Fibroblast of lung (primary cell): ENCODE results near the gene SH3BP2.

ENCODE experiments used
- EZH2 ChIP-seq: IDR thresholded peaks from 2 replicates; pipeline ENCODE4 v1.5.1; 2012; ENCODE audit warnings: low read length, control low read depth, mild to moderate bottlenecking; ENCODE audit errors: missing control alignments
- TF ChIP-seq, protein P1 (sequence below), 2 donors: IDR thresholded peaks in 1 of 2; conservative IDR thresholded peaks in 1 of 2; 1 replicate in 1 of 2; 2 replicates in 1 of 2; pipeline ENCODE4 v1.5.1; 2011 to 2012; ENCODE audit warnings: low read length in 2 of 2, control low read depth in 1 of 2, inconsistent platforms in 1 of 2, low read depth in 1 of 2, mild to moderate bottlenecking in 1 of 2

DNA sequence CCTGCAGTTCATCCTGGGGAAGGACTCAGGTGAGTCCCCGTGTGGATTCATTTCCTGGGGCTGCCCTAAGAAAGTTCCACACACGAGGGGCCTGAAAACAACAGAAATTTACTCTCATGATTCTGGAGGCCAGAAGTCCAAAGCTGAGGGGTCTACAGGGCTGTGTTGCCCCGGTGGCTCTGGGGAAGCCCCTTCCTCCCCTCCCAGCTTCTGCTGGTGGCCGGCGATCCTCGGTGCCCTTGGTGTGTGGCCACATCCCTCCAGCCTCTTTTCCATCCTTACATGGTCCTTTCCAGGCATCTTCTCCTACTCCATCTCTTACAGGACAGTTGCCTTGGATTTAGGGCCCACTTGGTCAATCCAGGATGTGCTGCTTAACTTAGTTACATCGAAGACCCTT, 15.1 kb downstream of the SH3BP2 start:
- TF ChIP-seq, protein P1, sequence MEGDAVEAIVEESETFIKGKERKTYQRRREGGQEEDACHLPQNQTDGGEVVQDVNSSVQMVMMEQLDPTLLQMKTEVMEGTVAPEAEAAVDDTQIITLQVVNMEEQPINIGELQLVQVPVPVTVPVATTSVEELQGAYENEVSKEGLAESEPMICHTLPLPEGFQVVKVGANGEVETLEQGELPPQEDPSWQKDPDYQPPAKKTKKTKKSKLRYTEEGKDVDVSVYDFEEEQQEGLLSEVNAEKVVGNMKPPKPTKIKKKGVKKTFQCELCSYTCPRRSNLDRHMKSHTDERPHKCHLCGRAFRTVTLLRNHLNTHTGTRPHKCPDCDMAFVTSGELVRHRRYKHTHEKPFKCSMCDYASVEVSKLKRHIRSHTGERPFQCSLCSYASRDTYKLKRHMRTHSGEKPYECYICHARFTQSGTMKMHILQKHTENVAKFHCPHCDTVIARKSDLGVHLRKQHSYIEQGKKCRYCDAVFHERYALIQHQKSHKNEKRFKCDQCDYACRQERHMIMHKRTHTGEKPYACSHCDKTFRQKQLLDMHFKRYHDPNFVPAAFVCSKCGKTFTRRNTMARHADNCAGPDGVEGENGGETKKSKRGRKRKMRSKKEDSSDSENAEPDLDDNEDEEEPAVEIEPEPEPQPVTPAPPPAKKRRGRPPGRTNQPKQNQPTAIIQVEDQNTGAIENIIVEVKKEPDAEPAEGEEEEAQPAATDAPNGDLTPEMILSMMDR (conservative IDR thresholded peaks at IDR 0.05 in 1 of 2, IDR thresholded peaks at IDR 0.05 in 1 of 2; ENCODE audit: low read depth in 1 of 2, low read length in 2 of 2): no peak
- no peak for TF ChIP-seq EZH2
